GM12891 (cell line): Measurements from ENCODE around the gene HOXB6.

Experiments used
- POLR2A ChIP-seq: IDR thresholded peaks from 2 replicates; pipeline ENCODE4 v1.6.1; 2011; ENCODE audit warnings: low read depth, low read length, control low read depth
- POLR2AphosphoS5 ChIP-seq: IDR thresholded peaks from 2 replicates; pipeline ENCODE4 v1.6.1; 2011; ENCODE audit warnings: low read depth, low read length, control low read depth

DNA sequence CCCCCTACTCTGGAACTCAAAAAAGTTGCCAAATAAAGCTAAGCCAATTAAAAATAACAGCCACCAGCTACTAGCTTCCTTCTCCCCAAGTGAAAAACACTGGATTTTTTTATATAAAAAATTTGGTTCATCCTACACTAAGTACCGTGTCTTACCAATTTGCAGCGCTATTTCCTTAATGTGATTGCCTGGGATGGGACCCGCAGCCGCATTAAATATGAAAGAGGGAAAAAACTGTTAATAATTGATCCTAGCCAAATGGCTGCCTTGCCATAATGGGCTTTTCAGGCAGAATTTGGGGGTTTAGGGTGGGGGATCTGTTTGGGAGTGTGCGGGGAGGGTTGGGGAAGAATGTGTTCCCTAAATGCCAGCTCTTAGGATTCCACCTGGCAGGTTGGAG, 19.3 kb upstream of the HOXB6 start:
- TF ChIP-seq POLR2A (no peak), POLR2AphosphoS5 (no peak)
